Measurements from ENCODE around the gene IL31RA.
"Not testable (repeated sequence)": the region's sequence is repeated elsewhere in the genome, so short reads cannot be mapped to it uniquely, and the experiment has no call there.

IL31RA gene

GRCh38 chr5:55923865-55924500 is 72.8 kb downstream of the IL31RA start:
- DNase-seq (ENCODE audit: low read depth in 2 of 3, low spot score in 1 of 3) = no peak

- DNase-seq (ENCODE audit: low read depth in 2 of 3, low spot score in 1 of 3) = no peak
These were observed 73.6 kb downstream of the IL31RA start for GRCh38 chr5:55924744-55925143.

- no peak for DNase-seq (ENCODE audit: low read depth in 2 of 3, low spot score in 1 of 3)
These were observed 74.0 kb downstream of the IL31RA start for GRCh38 chr5:55925181-55925580.

- DNase-seq (ENCODE audit: low read depth in 2 of 3, low spot score in 1 of 3) = no peak
These were observed 74.6 kb downstream of the IL31RA start for GRCh38 chr5:55925712-55926111.

- no peak for DNase-seq (ENCODE audit: low read depth in 2 of 3, low spot score in 1 of 3)
These were observed 75.3 kb downstream of the IL31RA start for GRCh38 chr5:55926476-55926875.

GRCh38 chr5:55927861-55928655 is 76.9 kb downstream of the IL31RA start:
- no peak for DNase-seq (ENCODE audit: low read depth in 2 of 3, low spot score in 1 of 3)

GRCh38 chr5:55929020-55929799 is 78.1 kb downstream of the IL31RA start:
- no peak for DNase-seq (ENCODE audit: low read depth in 2 of 3, low spot score in 1 of 3)

GRCh38 chr5:55932700-55933099 is 81.5 kb downstream of the IL31RA start:
- no peak for DNase-seq (ENCODE audit: low read depth in 2 of 3, low spot score in 1 of 3)

- DNase-seq (ENCODE audit: low read depth in 2 of 3, low spot score in 1 of 3) = no peak
These were observed 82.4 kb downstream of the IL31RA start for GRCh38 chr5:55933377-55934114.

GRCh38 chr5:55934115-55934613 is 83.0 kb downstream of the IL31RA start:
- DNase-seq (ENCODE audit: low read depth in 2 of 3, low spot score in 1 of 3) = no peak

GRCh38 chr5:55934720-55935119 is 83.6 kb downstream of the IL31RA start:
- no peak for DNase-seq (ENCODE audit: low read depth in 2 of 3, low spot score in 1 of 3)

- DNase-seq (ENCODE audit: low read depth in 2 of 3, low spot score in 1 of 3) = no peak
These were observed 84.2 kb downstream of the IL31RA start for GRCh38 chr5:55935371-55935770.

GRCh38 chr5:55936100-55936693 is 85.0 kb downstream of the IL31RA start:
- DNase-seq (ENCODE audit: low read depth in 2 of 3, low spot score in 1 of 3) = peak; percentile 64 to 76 (median 69)

- DNase-seq (ENCODE audit: low read depth in 2 of 3, low spot score in 1 of 3) = not testable (repeated sequence)
These were observed 86.4 kb downstream of the IL31RA start for GRCh38 chr5:55937598-55937997.

GRCh38 chr5:55941154-55941553 is 90.0 kb downstream of the IL31RA start:
- DNase-seq (ENCODE audit: low read depth in 2 of 3, low spot score in 1 of 3) = not testable (repeated sequence)

- DNase-seq (ENCODE audit: low read depth in 2 of 3, low spot score in 1 of 3) = no peak
These were observed 108.1 kb downstream of the IL31RA start for GRCh38 chr5:55959208-55959607.

GRCh38 chr5:55960779-55961178 is 109.6 kb downstream of the IL31RA start:
- no peak for DNase-seq (ENCODE audit: low read depth in 2 of 3, low spot score in 1 of 3)

- no peak for DNase-seq (ENCODE audit: low read depth in 2 of 3, low spot score in 1 of 3)
These were observed 114.4 kb downstream of the IL31RA start for GRCh38 chr5:55965525-55965924.

- no peak for DNase-seq (ENCODE audit: low read depth in 2 of 3, low spot score in 1 of 3)
These were observed 115.1 kb downstream of the IL31RA start for GRCh38 chr5:55966284-55966683.

GRCh38 chr5:55969956-55970355 is 118.8 kb downstream of the IL31RA start:
- DNase-seq (ENCODE audit: low read depth in 2 of 3, low spot score in 1 of 3) = no peak
